HepG2 (cell line): ENCODE measurements around the gene SNCAIP. TPM values are rescaled to one million over a fixed set of nuclear protein-coding genes. Genes with fewer than 3 reads are reported as not detected.

ENCODE experiments used
- ATAC-seq: fragments of 200-7000 bp; cut with Tn5 transposase; 3 replicates; pipeline ENCODE4 v1.9.1; 2020; ENCODE audit warnings: mild to moderate bottlenecking, moderate library complexity
- BruUV-seq: library from RNA; stranded (reverse); fragments of 400-500 nt; replicated peaks from 2 replicates; lab custom pipeline; 2021; lab: Mats Ljungman, UMichigan
- CTCF ChIA-PET: fragments of 300-600 bp; formaldehyde crosslinking; extraction: SDS; loops from one replicate; lab custom pipeline; 2021; ENCODE audit warnings: low total read pairs, inconsistent platforms, low intra/inter-chr PET ratio; lab: Yijun Ruan, JAX
- POLR2A ChIA-PET: fragments of 350-600 bp; sonication (Branson Sonifier 250); formaldehyde crosslinking; loops from one replicate; lab custom pipeline; 2020; ENCODE audit warnings: antibody characterized with exemption, inconsistent platforms; lab: Yijun Ruan, JAX
- DNase-seq: peaks from one replicate; pipeline ENCODE4 v3.0.0-alpha.2; 2015; ENCODE audit warnings: low spot score
- FAIRE-seq: peaks from 3 replicates; lab custom pipeline; 2011; peaks lifted over from hg19 to GRCh38; lab: Jason Lieb, UNC
- H2AFZ ChIP-seq: one replicate; pipeline ENCODE4 v1.6.1; 2011; ENCODE audit warnings: low read length, inconsistent platforms
- H3K27ac ChIP-seq: fragments of 300-600 bp; 3 replicates; pipeline ENCODE4 v1.8.0; 2011; ENCODE audit warnings: mixed run types, mild to moderate bottlenecking, mixed read lengths, low read length, inconsistent platforms; ENCODE audit not compliant: insufficient read depth; ENCODE audit errors: extremely low read length
- H3K27me3 ChIP-seq, 2 experiments: fragments of 200-600 bp in 1 of 2; 2 replicates in 1 of 2; 3 replicates in 1 of 2; pipeline versions ENCODE4 v1.6.0 to v1.8.0; 2011; ENCODE audit warnings: low read length in 2 of 2, mild to moderate bottlenecking in 2 of 2, moderate library complexity in 2 of 2, inconsistent platforms in 1 of 2; ENCODE audit not compliant: insufficient read depth in 2 of 2, control insufficient read depth in 1 of 2
- H3K36me3 ChIP-seq, 2 experiments: fragments of 200-600 bp in 1 of 2; replicated peaks in 1 of 2; 2 replicates in 1 of 2; 3 replicates in 1 of 2; pipeline versions ENCODE4 v1.5.1 to v1.8.0; 2011; ENCODE audit warnings: low read length in 2 of 2, inconsistent platforms in 1 of 2; ENCODE audit not compliant: insufficient read depth in 2 of 2, control insufficient read depth in 1 of 2
- H3K4me1 ChIP-seq: 2 replicates; pipeline ENCODE4 v1.5.1; 2012; ENCODE audit warnings: low read length, inconsistent platforms; ENCODE audit not compliant: insufficient read depth
- H3K4me2 ChIP-seq: 2 replicates; pipeline ENCODE4 v1.6.0; 2011; ENCODE audit warnings: low read depth, low read length, inconsistent platforms
- H3K4me3 ChIP-seq, 3 experiments: fragments of 200-600 bp in 1 of 3; sonication (generic), shearing (Covaris generic) in 1 of 3; replicated peaks in 1 of 3; 2 replicates each; pipeline ENCODE4 v1.5.1; 2011 to 2016; ENCODE audit warnings: low read length in 3 of 3, inconsistent platforms in 2 of 3, low read depth in 2 of 3, mild to moderate bottlenecking in 2 of 3, control low read depth in 1 of 3, mixed read lengths in 1 of 3; ENCODE audit not compliant: insufficient read depth in 1 of 3
- H3K79me2 ChIP-seq: one replicate; pipeline ENCODE4 v1.6.1; 2011; ENCODE audit warnings: low read length, inconsistent platforms; ENCODE audit not compliant: insufficient read depth
- H3K9ac ChIP-seq: 2 replicates; pipeline ENCODE4 v1.6.0; 2011; ENCODE audit warnings: mild to moderate bottlenecking, low read depth, low read length, inconsistent platforms; ENCODE audit not compliant: insufficient read depth
- H3K9me3 ChIP-seq: 2 replicates; pipeline ENCODE4 v1.5.1; 2012; ENCODE audit warnings: mild to moderate bottlenecking, low read length
- H4K20me1 ChIP-seq: 2 replicates; pipeline ENCODE4 v1.6.0; 2011; ENCODE audit warnings: inconsistent platforms, mild to moderate bottlenecking, low read length, moderate library complexity; ENCODE audit not compliant: insufficient read depth
- SKI ChIP-seq: fragments of 450-650 bp; IDR thresholded peaks from one replicate; pipeline ENCODE4 v1.6.1; 2018; ENCODE audit warnings: mild to moderate bottlenecking; ENCODE audit not compliant: partially characterized antibody
- SPEN ChIP-seq: sonication (generic); formaldehyde crosslinking; IDR thresholded peaks from 2 replicates; pipeline ENCODE4 v1.5.1; 2020; ENCODE audit warnings: low read depth, mild to moderate bottlenecking, missing genetic modification reagents
- ZNF224 ChIP-seq: sonication (generic); formaldehyde crosslinking; IDR thresholded peaks from 2 replicates; pipeline ENCODE4 v1.5.0; 2020; ENCODE audit warnings: mild to moderate bottlenecking, missing genetic modification reagents
- WGBS: methylation state at CpG from one replicate; pipeline ENCODE4 v1.1.6; 2017; ENCODE audit warnings: low lambda C conversion rate; 5-methylcytosine and 5-hydroxymethylcytosine counted together
- in situ Hi-C: cut with HindIII; loops from 2 replicates; pipeline ENCODE4 v1.10.0; 2017; ENCODE audit warnings: low pct_unique_long_range_greater_than_20kb; ENCODE audit not compliant: extremely low pct_ligation_motif_present
- intact Hi-C: fragments of 100-400 bp; cut with micrococcal nuclease; formaldehyde crosslinking; loops from one replicate; pipeline ENCODE4 v1.10.0; 2022; ENCODE audit not compliant: unreplicated experiment
- polyA plus RNA-seq, 8 experiments: library from polyadenylated mRNA; depleted of rRNA in 3 of 8; stranded (reverse) in 7 of 8; unstranded in 1 of 8; fragments of >200 nt; fragmentation: Illumina TruSeq in 4 of 8; extraction: Trizol in 4 of 8; gene quantifications; 2 replicates each; pipeline versions ENCODE4 v1.2.1 to v1.2.3, GENCODE V29; 2011 to 2016; ENCODE audit warnings: low read depth in 4 of 8, missing spikeins in 1 of 8, mixed read lengths in 1 of 8; ENCODE audit not compliant: insufficient read depth in 1 of 8
- total RNA-seq, 5 experiments: library from RNA; depleted of rRNA; stranded (reverse); fragments of >200 nt; fragmentation: Illumina TruSeq; extraction: Trizol; gene quantifications; 2 replicates each; pipeline ENCODE4 v1.2.3, GENCODE V29; 2016; ENCODE audit warnings: low read depth in 1 of 5
- TF ChIP-seq, protein P1 (sequence below): sonication (generic); formaldehyde crosslinking; IDR thresholded peaks from 2 replicates; pipeline ENCODE4 v1.4.0; 2020; ENCODE audit warnings: missing genetic modification reagents, borderline replicate concordance
- TF ChIP-seq, protein P2 (sequence below): sonication (generic); formaldehyde crosslinking; IDR thresholded peaks from 2 replicates; pipeline ENCODE4 v1.4.0; 2020; ENCODE audit warnings: low read depth, missing genetic modification reagents
- TF ChIP-seq, protein P3 (sequence below): sonication (generic); formaldehyde crosslinking; IDR thresholded peaks from 2 replicates; pipeline ENCODE4 v1.8.1; 2023; ENCODE audit warnings: missing genetic modification reagents, mild to moderate bottlenecking, borderline replicate concordance
- TF ChIP-seq, protein P4 (sequence below): sonication (generic); formaldehyde crosslinking; IDR thresholded peaks from 2 replicates; pipeline ENCODE4 v1.9.0; 2022; ENCODE audit warnings: missing genetic modification reagents, mild to moderate bottlenecking, borderline replicate concordance

SNCAIP gene
- total and polyA plus RNA-seq, 2 of the 13 experiments (the other 11 are each of a cell fraction or from before 2014, with no cell fraction given) = not detected

DNA sequence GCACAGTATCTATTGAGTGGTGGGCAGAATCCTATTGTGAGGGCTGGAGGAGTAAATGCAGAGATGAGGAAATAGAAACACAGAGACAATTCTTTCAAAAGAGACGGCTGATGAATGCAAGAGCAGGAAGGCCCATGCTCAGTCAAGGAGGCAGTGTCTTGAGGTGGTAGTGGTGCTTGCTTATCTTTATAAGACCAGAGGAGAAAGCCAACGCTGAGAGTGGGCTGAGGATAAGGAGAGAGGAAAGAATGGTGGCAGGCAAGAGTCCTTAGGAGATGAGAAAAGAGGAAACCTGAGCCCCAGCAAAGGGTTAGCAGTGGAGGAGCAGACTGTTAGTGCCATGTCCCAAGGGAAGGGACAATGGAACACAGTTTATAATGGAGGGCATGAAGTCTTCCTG, 86.0 kb downstream of the SNCAIP start:
- no TSS peak for BruUV-seq
- Histone ChIP-seq H3K4me3 (no peak overlapping the region), H3K4me2 (no peak overlapping the region), H3K79me2 (no peaks in the 10 kb centered on the region), H3K4me1 (no peaks in the 10 kb centered on the region), H3K27ac (no peak overlapping the region), H3K9ac (no peak overlapping the region), H3K9me3 (no peaks in the 10 kb centered on the region), H4K20me1 (no peaks in the 10 kb centered on the region), H3K36me3 (no peaks in the 10 kb centered on the region), H3K27me3 (no peaks in the 10 kb centered on the region), H2AFZ (no peak overlapping the region)
- POLR2A ChIA-PET = no interaction called here
- intact Hi-C loops = no loop called here
- in situ Hi-C loops = no loop called here
- TF ChIP-seq, protein P1, sequence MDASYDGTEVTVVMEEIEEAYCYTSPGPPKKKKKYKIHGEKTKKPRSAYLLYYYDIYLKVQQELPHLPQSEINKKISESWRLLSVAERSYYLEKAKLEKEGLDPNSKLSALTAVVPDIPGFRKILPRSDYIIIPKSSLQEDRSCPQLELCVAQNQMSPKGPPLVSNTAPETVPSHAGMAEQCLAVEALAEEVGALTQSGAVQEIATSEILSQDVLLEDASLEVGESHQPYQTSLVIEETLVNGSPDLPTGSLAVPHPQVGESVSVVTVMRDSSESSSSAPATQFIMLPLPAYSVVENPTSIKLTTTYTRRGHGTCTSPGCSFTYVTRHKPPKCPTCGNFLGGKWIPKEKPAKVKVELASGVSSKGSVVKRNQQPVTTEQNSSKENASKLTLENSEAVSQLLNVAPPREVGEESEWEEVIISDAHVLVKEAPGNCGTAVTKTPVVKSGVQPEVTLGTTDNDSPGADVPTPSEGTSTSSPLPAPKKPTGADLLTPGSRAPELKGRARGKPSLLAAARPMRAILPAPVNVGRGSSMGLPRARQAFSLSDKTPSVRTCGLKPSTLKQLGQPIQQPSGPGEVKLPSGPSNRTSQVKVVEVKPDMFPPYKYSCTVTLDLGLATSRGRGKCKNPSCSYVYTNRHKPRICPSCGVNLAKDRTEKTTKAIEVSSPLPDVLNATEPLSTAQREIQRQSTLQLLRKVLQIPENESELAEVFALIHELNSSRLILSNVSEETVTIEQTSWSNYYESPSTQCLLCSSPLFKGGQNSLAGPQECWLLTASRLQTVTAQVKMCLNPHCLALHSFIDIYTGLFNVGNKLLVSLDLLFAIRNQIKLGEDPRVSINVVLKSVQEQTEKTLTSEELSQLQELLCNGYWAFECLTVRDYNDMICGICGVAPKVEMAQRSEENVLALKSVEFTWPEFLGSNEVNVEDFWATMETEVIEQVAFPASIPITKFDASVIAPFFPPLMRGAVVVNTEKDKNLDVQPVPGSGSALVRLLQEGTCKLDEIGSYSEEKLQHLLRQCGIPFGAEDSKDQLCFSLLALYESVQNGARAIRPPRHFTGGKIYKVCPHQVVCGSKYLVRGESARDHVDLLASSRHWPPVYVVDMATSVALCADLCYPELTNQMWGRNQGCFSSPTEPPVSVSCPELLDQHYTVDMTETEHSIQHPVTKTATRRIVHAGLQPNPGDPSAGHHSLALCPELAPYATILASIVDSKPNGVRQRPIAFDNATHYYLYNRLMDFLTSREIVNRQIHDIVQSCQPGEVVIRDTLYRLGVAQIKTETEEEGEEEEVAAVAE (CRISPR knock-in tag) = no peak
- TF ChIP-seq, protein P2, sequence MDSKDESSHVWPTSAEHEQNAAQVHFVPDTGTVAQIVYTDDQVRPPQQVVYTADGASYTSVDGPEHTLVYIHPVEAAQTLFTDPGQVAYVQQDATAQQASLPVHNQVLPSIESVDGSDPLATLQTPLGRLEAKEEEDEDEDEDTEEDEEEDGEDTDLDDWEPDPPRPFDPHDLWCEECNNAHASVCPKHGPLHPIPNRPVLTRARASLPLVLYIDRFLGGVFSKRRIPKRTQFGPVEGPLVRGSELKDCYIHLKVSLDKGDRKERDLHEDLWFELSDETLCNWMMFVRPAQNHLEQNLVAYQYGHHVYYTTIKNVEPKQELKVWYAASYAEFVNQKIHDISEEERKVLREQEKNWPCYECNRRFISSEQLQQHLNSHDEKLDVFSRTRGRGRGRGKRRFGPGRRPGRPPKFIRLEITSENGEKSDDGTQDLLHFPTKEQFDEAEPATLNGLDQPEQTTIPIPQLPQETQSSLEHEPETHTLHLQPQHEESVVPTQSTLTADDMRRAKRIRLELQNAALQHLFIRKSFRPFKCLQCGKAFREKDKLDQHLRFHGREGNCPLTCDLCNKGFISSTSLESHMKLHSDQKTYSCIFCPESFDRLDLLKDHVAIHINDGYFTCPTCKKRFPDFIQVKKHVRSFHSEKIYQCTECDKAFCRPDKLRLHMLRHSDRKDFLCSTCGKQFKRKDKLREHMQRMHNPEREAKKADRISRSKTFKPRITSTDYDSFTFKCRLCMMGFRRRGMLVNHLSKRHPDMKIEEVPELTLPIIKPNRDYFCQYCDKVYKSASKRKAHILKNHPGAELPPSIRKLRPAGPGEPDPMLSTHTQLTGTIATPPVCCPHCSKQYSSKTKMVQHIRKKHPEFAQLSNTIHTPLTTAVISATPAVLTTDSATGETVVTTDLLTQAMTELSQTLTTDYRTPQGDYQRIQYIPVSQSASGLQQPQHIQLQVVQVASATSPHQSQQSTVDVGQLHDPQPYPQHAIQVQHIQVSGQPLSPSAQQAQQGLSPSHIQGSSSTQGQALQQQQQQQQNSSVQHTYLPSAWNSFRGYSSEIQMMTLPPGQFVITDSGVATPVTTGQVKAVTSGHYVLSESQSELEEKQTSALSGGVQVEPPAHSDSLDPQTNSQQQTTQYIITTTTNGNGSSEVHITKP (CRISPR knock-in tag) = no peak
- no peak for TF ChIP-seq SKI
- TF ChIP-seq ZNF224 (CRISPR knock-in tag) = no peak
- TF ChIP-seq, protein P3, sequence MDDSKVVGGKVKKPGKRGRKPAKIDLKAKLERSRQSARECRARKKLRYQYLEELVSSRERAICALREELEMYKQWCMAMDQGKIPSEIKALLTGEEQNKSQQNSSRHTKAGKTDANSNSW (CRISPR knock-in tag) = no peak
- no peak for TF ChIP-seq SPEN (CRISPR knock-in tag)
- TF ChIP-seq, protein P4, sequence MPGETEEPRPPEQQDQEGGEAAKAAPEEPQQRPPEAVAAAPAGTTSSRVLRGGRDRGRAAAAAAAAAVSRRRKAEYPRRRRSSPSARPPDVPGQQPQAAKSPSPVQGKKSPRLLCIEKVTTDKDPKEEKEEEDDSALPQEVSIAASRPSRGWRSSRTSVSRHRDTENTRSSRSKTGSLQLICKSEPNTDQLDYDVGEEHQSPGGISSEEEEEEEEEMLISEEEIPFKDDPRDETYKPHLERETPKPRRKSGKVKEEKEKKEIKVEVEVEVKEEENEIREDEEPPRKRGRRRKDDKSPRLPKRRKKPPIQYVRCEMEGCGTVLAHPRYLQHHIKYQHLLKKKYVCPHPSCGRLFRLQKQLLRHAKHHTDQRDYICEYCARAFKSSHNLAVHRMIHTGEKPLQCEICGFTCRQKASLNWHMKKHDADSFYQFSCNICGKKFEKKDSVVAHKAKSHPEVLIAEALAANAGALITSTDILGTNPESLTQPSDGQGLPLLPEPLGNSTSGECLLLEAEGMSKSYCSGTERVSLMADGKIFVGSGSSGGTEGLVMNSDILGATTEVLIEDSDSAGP (CRISPR knock-in tag) = no peak
- 19% methylated on average over 2 of the region's 2 CpGs for WGBS
- DNase-seq (no peak), ATAC-seq (no peak), FAIRE-seq (no peak)
- CTCF ChIA-PET = no interaction called here
